GM23248 (cell line): ENCODE data around the gene GNS. TPM values are rescaled to one million over a fixed set of nuclear protein-coding genes. Genes with fewer than 3 reads are reported as not detected.
A peak's percentile ranks its signal among the peaks of the same experiment; 100 is the strongest.
"Not testable (repeated sequence)": the region's sequence is repeated elsewhere in the genome, so short reads cannot be mapped to it uniquely, and the experiment has no call there.

Source experiments
- DNase-seq: peaks from one replicate; pipeline ENCODE4 v3.0.0-alpha.2; 2015
- H2AFZ ChIP-seq: fragments of 200-600 bp; sonication (generic); 2 replicates; pipeline ENCODE4 v1.6.1; 2016; ENCODE audit warnings: antibody characterized with exemption
- H3F3A ChIP-seq: fragments of 200-600 bp; sonication (generic); 2 replicates; pipeline ENCODE4 v1.6.1; 2016; ENCODE audit warnings: mild to moderate bottlenecking, antibody characterized with exemption, mixed run types; ENCODE audit not compliant: insufficient read depth
- H3K27ac ChIP-seq: fragments of 200-600 bp; sonication (generic); 2 replicates; pipeline ENCODE4 v1.5.1; 2016; ENCODE audit warnings: mild to moderate bottlenecking
- H3K27me3 ChIP-seq: fragments of 200-600 bp; sonication (generic); replicated peaks from 2 replicates; pipeline ENCODE4 v1.6.1; 2016; ENCODE audit warnings: mild to moderate bottlenecking; ENCODE audit not compliant: insufficient read depth
- H3K36me3 ChIP-seq: fragments of 200-600 bp; sonication (generic); 2 replicates; pipeline ENCODE4 v1.6.1; 2016; ENCODE audit warnings: low read depth, mild to moderate bottlenecking
- H3K4me1 ChIP-seq: fragments of 200-600 bp; sonication (generic); 2 replicates; pipeline ENCODE4 v1.6.1; 2016; ENCODE audit warnings: mild to moderate bottlenecking; ENCODE audit not compliant: insufficient read depth
- H3K4me2 ChIP-seq: fragments of 200-600 bp; sonication (generic); one replicate; pipeline ENCODE4 v1.6.1; 2016; ENCODE audit warnings: mild to moderate bottlenecking; ENCODE audit not compliant: unreplicated experiment
- H3K4me3 ChIP-seq: fragments of 200-600 bp; sonication (generic); 2 replicates; pipeline ENCODE4 v1.5.1; 2016; ENCODE audit warnings: mild to moderate bottlenecking
- H3K79me2 ChIP-seq: fragments of 200-600 bp; sonication (generic); 2 replicates; pipeline ENCODE4 v1.6.1; 2016; ENCODE audit warnings: mild to moderate bottlenecking; ENCODE audit not compliant: insufficient read depth
- H3K9ac ChIP-seq: fragments of 200-600 bp; sonication (generic); 2 replicates; pipeline ENCODE4 v1.6.1; 2016; ENCODE audit warnings: mild to moderate bottlenecking
- H3K9me2 ChIP-seq: fragments of 200-600 bp; sonication (generic); 2 replicates; pipeline ENCODE4 v1.6.1; 2016; ENCODE audit warnings: mixed run types, mild to moderate bottlenecking, moderate library complexity; ENCODE audit not compliant: insufficient read depth
- H3K9me3 ChIP-seq: fragments of 200-600 bp; sonication (generic); one replicate; pipeline ENCODE4 v1.6.1; 2017; ENCODE audit warnings: low read depth
- H4K20me1 ChIP-seq: fragments of 200-600 bp; sonication (generic); 2 replicates; pipeline ENCODE4 v1.6.0; 2016; ENCODE audit not compliant: insufficient read depth
- EZH2 ChIP-seq: fragments of 200-600 bp; sonication (generic); IDR thresholded peaks from 2 replicates; pipeline ENCODE4 v1.6.1; 2018; ENCODE audit warnings: antibody characterized with exemption, mild to moderate bottlenecking; ENCODE audit not compliant: insufficient read depth, poor library complexity, severe bottlenecking
- EZH2phosphoT487 ChIP-seq: fragments of 200-600 bp; sonication (generic); IDR thresholded peaks from 2 replicates; pipeline ENCODE4 v1.6.1; 2018; ENCODE audit warnings: antibody characterized with exemption, moderate library complexity, mild to moderate bottlenecking, low read depth; ENCODE audit not compliant: insufficient read depth
- whole genome bisulfite sequencing, 2 experiments: methylation state at CpG; one replicate each; pipeline ENCODE4 v1.1.6; 2015 to 2017; ENCODE audit warnings: low lambda C conversion rate in 2 of 2, low coverage in 1 of 2; ENCODE audit errors: missing lambda C conversion rate in 2 of 2; 5-methylcytosine and 5-hydroxymethylcytosine counted together
- in situ Hi-C: fragments of 300-500 bp; cut with MboI; formaldehyde crosslinking; loops from 2 replicates; pipeline ENCODE4 v1.15.0; 2020
- polyA plus RNA-seq: library from polyadenylated mRNA; unstranded; fragments of >200 nt; fragmentation: Nextera tagmentation; extraction: Ambion mirVana; gene quantifications from 2 replicates; pipeline ENCODE4 v1.2.1, GENCODE V29; 2016
- total RNA-seq: library from RNA; depleted of rRNA; stranded (reverse); fragments of >200 nt; shearing (Covaris generic); gene quantifications from 2 replicates; pipeline ENCODE4 v1.2.3, GENCODE V29; 2014; rRNA removed

The GNS gene
- total RNA-seq (121 and 129 TPM in 2 replicates), polyA plus RNA-seq (75.5 and 76.6 TPM in 2 replicates)

- Histone ChIP-seq H2AFZ (peak within 1 kb of the TSS; percentile 99), H3K4me1 (peaks cover 5% of the 10 kb centered on the region; the same call in 1 of the 2 replicates), H3K27me3 (no peaks in the 10 kb centered on the region), H3K4me3 (peak within 1 kb of the TSS; percentile 93), H3K79me2 (peaks cover 16% of the 10 kb centered on the region), H3K27ac (peak within 1 kb of the TSS; percentile 50), H3K9ac (peak within 1 kb of the TSS; percentile 82), H3K36me3 (no peaks in the 10 kb centered on the region), H3K4me2 (peak within 1 kb of the TSS; percentile 86), H4K20me1 (no peaks in the 10 kb centered on the region), H3K9me2 (0 out of 2 replicates have a peak, but pooled peaks cover 3% of the 10 kb centered on the region), H3F3A (0 out of 2 replicates have a peak, but pooled peaks cover 11% of the 10 kb centered on the region), H3K9me3 (no peaks in the 10 kb centered on the region)
- peak; percentile 97 for DNase-seq
- no peak for TF ChIP-seq EZH2phosphoT487
- WGBS, 2 experiments: 1% methylated on average over 50 to 67 of the region's 67 CpGs
- in situ Hi-C loops: no loop called here
Measured at GRCh38 chr12:64759035-64759894, at the start of gene GNS. GNS (minus strand) TSS chr12:64759406; CDS start chr12:64759276, 130 bp downstream.

GRCh38 chr12:64808110-64808509, 48.9 kb upstream of the GNS start:
- H3K27ac ChIP-seq: no peak overlapping the region
- no peak for DNase-seq
- TF ChIP-seq EZH2 (no peak), EZH2phosphoT487 (no peak)
- H4K20me1 ChIP-seq: no peaks in the 10 kb centered on the region
- H3K36me3 ChIP-seq: no peaks in the 10 kb centered on the region
- H3K4me3 ChIP-seq: no peak overlapping the region
- H3K9ac ChIP-seq: no peak overlapping the region
- H3K9me3 ChIP-seq: no peaks in the 10 kb centered on the region
- in situ Hi-C loops: no loop called here
- H3F3A ChIP-seq: peaks cover 8% of the 10 kb centered on the region; the same call in 1 of the 2 replicates
- H3K27me3 ChIP-seq: peaks cover 17% of the 10 kb centered on the region
- no peak overlapping the region for H3K4me2 ChIP-seq
- no peaks in the 10 kb centered on the region for H3K9me2 ChIP-seq
- 26 to 32% methylated on average over 5 of the region's 5 CpGs for WGBS, 2 experiments
- no peak overlapping the region for H2AFZ ChIP-seq
- no peaks in the 10 kb centered on the region for H3K79me2 ChIP-seq
- H3K4me1 ChIP-seq: peaks cover 4% of the 10 kb centered on the region

DNA sequence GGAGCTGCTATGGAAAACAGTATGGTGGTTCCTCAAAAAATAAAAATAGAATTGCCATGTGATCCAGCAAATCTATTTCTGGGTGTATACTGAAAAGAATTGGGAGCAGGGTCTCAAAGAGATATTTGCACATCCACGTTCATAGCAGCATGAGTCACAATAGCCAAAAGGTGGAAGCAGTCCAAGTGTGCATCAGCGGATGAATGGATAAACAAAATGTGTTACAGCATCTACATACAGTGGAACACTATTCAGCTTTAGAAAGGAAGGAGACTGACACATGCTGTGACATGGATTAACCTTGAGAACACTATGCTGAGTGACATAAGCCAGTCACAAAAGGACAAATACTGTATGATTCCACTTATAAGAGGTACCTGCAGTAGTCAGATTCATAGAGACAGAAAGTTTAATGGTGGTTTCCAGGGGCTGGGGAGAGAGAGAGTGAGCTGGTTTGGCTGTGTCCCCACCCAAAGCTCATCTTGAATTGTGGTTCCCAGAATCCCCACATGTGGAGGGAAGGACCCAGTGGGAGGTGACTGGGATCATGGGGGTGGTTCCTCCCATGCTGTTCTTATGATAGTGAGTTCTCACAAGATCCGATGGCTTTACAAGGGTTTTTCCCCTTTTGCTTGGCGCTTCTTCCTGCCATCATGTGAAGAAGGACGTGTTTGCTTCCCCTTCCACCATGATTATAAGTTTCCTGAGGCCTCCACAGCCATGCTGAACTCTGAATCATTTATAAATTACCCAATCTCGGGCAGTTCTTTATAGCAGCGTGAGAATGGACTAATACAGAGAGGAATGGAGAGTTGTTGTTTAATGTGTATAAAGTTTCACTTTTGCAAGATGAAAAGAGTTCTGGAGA, 47.6 kb upstream of the GNS start:
- Histone ChIP-seq H3K4me1 (peaks cover 4% of the 10 kb centered on the region), H2AFZ (no peak overlapping the region), H3K27me3 (peaks cover 14% of the 10 kb centered on the region), H4K20me1 (no peaks in the 10 kb centered on the region), H3K9me3 (no peaks in the 10 kb centered on the region), H3K27ac (no peak overlapping the region), H3K36me3 (no peaks in the 10 kb centered on the region), H3K4me2 (no peak overlapping the region), H3K4me3 (no peak overlapping the region), H3K9me2 (no peaks in the 10 kb centered on the region), H3K79me2 (no peaks in the 10 kb centered on the region), H3K9ac (no peak overlapping the region), H3F3A (peaks cover 8% of the 10 kb centered on the region; the same call in 1 of the 2 replicates)
- peak; percentile 55 for DNase-seq
- TF ChIP-seq EZH2 (no peak), EZH2phosphoT487 (no peak)
- WGBS, 2 experiments: 61 to 63% methylated on average over 7 of the region's 7 CpGs
- in situ Hi-C loops: no loop called here

DNA sequence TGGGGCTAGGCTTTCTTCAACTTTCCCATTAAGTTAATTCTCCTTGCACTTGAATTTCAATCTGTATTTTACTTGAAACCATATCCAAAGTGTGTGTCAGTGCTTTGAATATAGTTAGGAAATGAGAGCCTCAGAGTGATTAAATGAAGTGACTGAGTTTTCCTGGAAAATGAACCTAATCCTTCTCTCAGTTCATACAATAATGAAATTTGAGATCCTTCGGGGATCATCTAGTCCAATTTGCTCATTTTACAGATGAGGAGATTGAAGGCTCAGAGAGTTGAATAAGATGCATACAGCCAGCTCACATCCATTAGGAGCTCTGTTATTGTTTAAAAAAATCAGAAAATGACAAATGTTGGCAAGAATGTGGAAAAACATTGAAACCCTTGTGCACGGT, 47.0 kb upstream of the GNS start:
- TF ChIP-seq EZH2phosphoT487: no peak
- no peak for TF ChIP-seq EZH2
- Histone ChIP-seq H3F3A (peaks cover 7% of the 10 kb centered on the region; the same call in 1 of the 2 replicates), H3K9me2 (no peaks in the 10 kb centered on the region), H4K20me1 (no peaks in the 10 kb centered on the region), H2AFZ (no peak overlapping the region), H3K4me2 (no peak overlapping the region), H3K4me3 (no peak overlapping the region), H3K9me3 (no peaks in the 10 kb centered on the region), H3K9ac (no peak overlapping the region), H3K4me1 (peaks cover 4% of the 10 kb centered on the region), H3K27me3 (peaks cover 14% of the 10 kb centered on the region), H3K36me3 (no peaks in the 10 kb centered on the region), H3K27ac (no peak overlapping the region), H3K79me2 (no peaks in the 10 kb centered on the region)
- 61 to 69% methylated on average over 2 of the region's 2 CpGs for WGBS, 2 experiments
- DNase-seq: no peak
- in situ Hi-C loops: no loop called here

DNA sequence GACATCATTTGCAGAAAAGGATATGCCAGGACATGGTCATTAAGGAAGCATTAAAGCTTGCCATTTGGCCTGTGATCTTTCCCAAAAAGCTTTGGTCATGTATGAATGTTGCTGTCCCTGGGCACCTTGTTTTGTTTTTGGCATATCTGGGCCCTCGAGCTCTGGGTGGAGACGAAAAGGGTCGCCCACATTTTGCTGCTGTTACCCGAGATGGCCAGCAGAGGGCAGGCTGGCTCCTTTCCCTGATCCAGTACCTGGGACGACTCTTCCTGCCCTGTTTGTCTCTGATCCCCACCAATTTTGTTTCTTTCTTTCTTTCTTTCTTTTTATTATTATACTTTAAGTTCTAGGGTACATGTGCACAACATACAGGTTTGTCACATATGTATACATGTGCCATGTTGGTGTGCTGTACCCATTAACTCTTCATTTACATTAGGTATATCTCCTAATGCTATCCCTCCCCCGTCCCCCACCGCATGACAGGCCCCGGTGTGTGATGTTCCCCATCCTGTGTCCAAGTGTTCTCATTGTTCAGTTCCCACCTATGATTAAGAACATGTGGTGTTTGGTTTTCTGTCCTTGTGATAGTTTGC, 43.1 kb upstream of the GNS start:
- 9 to 10% methylated on average over 8 of the region's 8 CpGs for WGBS, 2 experiments
- H3K27ac ChIP-seq, H2AFZ ChIP-seq, H4K20me1 ChIP-seq, H3K9ac ChIP-seq, H3F3A ChIP-seq, H3K36me3 ChIP-seq, in situ Hi-C loops, H3K79me2 ChIP-seq, H3K9me2 ChIP-seq, H3K9me3 ChIP-seq, H3K4me1 ChIP-seq, H3K4me3 ChIP-seq, H3K4me2 ChIP-seq: not testable (repeated sequence)
- H3K27me3 ChIP-seq: peaks cover 25% of the 10 kb centered on the region
- DNase-seq: peak; percentile 54
